AG09319 (cell line): ENCODE results near the gene P2RY2.

Experiments used
- DNase-seq: peaks from one replicate; pipeline ENCODE4 v3.0.0-alpha.2; 2010; ENCODE audit warnings: low read depth; ENCODE audit errors: extremely low read depth
- CTCF ChIP-seq: IDR thresholded peaks from 2 replicates; pipeline ENCODE4 v1.5.1; 2011; ENCODE audit warnings: low read depth, mild to moderate bottlenecking, inconsistent platforms, low read length, moderate library complexity

The P2RY2 gene

GRCh38 chr11:73218106-73218829, at the start of gene P2RY2:
Gene P2RY2, plus strand, starts transcription at chr11:73218281. Its CDS starts 15,879 bp downstream, at chr11:73234160.
- DNase-seq = no peak
- peak; percentile 31 for TF ChIP-seq CTCF

DNA sequence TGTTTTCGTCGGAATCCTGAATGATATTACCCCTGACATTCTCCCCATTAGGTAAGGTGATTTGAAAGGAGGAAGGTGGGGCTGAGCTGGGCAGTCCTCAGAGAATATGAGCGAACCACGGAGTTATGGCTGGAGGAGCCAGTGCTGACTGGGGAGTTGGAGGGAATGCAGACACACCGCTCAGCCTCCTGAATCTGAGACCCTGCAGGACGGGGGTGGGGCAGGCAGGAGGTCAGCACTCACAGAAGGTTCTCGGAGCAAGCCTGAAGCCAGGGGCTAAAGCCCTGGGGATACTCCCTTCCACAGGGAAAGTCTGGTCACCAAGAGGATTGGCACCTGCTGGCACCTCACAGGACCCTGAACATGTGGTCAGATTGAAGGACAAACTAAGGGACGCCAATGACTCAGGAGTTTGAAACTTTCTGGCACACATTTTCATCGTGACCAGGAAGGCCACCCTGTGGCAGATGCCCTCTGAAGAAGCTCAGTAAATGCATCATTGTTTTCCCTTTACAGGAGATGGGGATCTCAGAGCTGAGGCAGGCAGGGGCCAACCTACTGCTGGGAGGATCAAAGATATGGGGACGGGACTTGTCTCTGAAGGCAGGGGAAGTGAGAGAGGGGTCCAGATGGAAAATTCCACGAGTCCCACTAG, 49.0 kb upstream of the P2RY2 start:
- DNase-seq = no peak
- no peak for TF ChIP-seq CTCF

- no peak for TF ChIP-seq CTCF
- DNase-seq = no peak
These were observed 47.9 kb upstream of the P2RY2 start for GRCh38 chr11:73170140-73170539.

- TF ChIP-seq CTCF = no peak
- DNase-seq = no peak
These were observed 46.5 kb upstream of the P2RY2 start for GRCh38 chr11:73171436-73172161.

DNA sequence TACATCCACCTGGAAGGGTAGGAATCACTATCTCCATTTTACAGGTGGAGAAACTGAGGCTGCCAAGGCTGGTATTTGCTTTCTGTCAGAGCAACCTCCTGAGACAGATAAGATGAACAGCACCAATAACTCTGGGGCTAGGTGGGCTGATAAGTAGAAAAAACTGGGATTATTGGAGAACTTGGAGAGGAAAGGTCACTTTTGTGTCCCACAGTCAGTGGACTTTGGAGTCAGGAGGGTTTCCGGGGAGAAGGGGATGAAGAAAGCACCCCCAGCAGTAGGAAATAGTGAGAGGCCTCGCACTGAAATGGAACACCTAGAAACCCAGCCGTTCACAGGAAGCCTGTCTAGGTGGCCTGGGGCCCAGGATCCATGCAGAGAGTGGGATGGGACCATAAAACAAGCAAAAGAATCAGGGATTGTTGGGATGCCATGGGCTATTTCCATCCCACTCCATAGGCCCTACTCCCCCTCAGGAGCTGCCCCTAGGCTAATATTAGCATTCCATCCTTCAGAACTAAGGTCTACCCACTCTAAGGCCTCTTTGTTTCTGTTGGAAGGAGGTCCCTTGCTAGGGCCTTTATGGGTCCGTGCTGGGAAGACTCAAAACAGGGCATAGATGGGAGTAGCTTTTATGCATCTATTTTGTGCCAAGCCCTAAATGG, 45.0 kb upstream of the P2RY2 start:
- no peak for DNase-seq

DNA sequence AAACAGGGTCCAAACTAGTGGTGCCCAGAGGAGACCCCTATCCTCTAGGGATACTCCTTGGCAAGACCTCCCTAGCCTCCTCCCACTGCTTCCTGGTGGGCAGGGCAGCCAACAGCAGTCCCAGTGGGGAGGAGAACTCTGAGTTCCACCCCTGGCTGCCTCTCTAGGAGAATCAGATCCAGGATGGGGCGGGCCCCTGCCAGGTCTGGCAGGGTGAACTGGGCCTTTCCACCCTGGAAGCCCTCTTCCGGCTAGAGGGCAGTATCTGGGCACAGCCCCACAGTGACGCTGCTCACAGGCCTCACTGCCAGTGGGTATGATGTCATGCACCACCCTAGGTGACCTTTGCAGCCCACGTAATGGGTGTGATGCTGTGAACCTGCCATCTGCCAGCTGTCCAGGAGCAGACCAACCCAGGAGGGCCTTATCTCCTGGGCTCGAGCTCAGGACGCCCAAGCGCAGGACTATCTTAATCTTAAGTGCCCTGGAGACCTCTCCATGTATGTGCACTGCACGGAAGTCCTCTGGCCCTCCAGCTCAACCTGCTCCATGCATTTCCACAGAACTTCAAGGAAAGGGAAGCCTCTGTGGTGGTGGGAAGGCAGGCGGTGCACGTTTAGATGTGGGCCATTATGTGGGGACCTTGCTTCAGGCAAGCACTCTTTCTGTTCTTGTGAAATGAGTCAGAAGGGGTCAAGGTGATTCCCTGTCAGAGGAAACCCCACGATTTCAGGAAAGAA, 44.2 kb upstream of the P2RY2 start:
- TF ChIP-seq CTCF = no peak
- DNase-seq = no peak

More for the DNA sequence above, 45.0 kb upstream of the P2RY2 start:
- TF ChIP-seq CTCF = no peak
